ENCODE results near the gene CDK18.

The CDK18 gene

DNA sequence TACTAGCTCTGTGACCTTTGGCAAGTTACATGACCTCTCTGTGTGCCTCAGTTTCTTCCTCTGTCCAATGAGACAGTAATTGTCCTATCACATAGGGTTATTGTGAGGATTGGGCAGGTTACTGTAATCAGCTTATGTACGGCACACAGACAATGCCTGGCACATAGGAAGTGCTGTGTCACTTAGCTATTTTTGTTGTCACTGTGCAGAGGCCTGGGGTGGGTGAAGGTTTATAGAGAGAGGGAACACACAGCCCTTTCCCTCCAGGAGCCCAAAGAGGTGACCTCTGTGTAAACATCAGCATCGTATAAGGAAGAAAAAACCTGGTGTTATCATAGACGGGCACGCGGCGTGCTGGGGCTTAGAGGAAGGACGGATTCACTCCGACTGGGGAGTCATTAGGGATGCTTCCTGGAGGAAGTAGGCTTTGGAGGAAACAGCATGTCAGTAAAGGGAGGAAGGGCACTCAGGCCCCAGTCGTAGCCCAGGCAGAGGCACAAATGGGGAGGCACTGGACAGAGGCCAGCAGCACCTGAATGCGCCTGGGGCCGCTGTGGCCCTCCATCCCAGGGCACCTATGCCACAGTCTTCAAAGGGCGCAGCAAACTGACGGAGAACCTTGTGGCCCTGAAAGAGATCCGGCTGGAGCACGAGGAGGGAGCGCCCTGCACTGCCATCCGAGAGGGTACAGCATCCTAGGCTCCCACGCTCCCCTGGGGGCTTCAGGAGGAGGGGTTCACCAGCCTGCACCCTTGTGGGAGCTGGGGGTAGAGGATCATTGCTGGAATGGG, 21.2 kb downstream of the CDK18 start:
- DNase-seq = no peak

DNA sequence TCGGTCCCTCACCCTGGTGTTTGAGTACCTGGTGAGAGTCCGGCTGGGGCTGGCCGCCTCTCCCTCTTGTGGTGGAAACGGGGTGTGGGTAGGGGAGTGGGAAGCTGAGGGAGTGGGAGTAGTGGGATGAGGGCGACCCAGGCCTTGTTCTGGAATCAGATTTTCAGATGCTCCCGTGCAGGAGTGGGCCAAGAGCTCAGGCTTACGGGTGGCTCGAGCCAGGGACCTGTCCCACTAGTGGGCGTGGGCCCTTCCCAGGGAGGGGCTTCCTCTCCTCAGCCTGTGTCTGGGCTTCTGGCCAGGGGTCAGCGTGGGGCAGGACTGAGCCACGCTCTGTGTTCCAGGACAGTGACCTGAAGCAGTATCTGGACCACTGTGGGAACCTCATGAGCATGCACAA, 22.0 kb downstream of the CDK18 start:
- DNase-seq = no peak

DNA sequence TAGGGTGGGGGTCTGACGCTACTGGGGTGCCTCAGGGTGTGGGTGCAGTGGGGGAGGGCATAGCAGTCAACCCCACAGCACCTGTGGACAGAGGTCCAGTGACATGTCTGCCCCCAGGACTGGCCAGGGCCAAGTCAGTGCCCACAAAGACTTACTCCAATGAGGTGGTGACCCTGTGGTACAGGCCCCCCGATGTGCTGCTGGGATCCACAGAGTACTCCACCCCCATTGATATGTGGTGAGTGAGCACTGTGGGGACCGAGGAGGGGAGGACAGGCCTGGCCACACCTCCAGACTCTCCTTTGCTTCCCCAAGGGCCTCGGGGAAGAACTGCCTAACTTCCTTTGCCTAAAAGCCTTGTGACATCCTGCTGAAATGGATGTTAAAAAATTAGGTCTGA, 23.5 kb downstream of the CDK18 start:
- no peak for DNase-seq

DNA sequence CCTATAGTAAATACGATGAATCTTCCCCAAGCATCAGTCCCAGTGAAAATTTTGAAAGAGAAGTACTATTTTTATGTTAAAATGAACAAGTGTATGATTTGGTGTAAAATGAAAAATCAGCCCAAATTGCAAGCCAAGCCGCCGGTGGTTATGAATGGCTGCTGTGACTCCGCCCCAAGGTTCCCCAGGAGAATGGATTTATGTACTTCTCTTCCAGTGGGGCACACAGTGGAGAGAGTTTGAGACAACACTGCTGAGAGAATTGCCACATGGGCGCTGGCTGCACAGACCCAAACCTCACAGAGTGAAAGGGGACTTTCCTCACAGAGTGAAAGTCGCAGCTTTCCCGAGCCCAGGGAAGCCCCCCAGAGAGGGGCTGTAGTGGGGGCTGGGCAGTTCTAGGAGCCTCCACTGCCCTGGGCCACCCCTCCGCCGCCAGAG, 24.0 kb downstream of the CDK18 start:
- peak; percentile 51 for DNase-seq

DNA sequence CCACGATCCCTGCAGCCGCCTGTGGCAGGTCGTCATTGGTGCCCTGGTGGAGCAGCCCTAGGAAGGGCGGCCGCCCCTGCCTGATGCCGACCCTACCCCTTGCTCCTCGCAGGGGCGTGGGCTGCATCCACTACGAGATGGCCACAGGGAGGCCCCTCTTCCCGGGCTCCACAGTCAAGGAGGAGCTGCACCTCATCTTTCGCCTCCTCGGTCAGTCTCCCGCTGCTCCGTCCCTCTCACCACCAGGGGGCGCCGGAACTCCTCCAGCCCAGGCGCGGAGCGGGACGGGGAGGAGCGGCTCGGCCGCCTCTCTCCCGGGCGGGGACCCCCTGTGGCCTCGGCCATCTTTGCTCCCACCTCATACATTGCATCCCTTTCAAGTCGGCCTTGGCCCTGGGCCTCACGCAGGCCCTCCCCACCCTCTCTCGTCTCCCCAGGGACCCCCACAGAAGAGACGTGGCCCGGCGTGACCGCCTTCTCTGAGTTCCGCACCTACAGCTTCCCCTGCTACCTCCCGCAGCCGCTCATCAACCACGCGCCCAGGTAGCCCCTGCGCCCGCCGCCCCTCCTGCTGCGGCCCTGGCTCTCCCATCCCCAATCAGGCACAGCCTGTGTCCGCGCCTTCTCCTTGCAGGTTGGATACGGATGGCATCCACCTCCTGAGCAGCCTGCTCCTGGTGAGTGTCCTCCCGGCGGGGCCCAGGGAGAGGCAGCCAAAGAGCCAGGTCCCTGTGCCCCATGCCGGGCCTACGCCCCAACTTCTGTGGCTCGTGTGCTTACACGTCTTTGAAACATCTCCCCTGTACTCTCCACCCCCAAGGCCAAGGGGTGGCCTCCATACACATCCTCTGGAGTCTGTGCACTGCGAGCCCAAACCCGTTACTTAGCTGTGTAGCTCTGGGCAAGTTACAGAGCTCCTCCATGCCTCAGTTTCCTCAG, 24.7 kb downstream of the CDK18 start:
- DNase-seq = peak; percentile 87

DNA sequence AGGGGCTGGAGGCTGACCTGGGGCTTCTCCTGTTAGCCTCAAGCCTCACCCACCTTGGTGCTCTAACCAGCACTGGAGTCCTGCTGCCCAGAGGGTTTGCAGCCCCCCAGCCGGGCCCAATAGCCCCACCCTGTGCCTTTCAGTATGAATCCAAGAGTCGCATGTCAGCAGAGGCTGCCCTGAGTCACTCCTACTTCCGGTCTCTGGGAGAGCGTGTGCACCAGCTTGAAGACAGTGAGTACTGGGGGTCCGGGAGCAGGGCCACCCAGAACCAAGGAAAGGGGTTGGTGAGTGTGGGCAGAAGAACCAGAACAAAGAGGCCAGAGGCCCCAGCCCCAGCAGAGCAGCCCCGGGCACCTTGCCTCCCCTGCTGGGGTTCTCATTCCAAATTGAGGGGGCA, 25.6 kb downstream of the CDK18 start:
- no peak for DNase-seq

DNA sequence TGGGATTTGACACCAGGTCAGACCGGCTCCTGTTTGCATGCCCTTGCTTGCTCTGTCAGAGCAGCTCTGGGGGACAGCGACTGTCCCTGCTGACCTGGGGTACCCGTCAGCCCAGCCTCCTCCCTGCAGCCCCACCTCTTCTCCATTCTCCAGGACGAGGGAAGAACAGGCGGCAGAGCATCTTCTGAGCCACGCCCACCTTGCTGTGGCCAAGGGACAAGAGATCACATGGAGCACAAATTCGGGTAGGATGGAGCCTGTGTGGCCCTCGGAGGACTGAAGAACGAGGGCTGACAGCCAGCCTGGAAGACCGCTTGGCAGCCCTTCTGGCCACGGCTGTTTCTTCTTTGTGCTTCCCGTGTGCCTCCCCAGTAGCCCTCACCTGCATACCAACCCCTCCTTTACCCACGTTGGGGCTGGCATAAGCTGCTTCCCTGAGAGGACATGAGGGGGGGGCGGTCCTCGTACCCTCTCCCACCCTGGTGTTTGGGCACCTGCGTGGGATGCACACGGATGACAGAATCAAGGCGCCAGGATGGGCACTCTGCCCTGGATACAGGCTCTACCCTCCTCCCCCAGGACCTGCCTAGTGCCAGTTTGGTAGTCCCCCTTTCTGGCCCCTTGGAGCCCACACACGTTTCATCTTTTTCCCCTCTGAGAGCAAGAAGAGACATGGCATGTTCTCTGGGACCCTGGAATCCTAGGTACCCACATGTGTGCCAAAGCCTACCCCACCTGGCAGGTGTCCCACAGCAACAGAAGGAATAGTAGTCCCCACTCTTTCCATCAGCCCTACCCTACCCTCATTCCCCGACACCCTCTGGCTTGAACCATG, 26.9 kb downstream of the CDK18 start:
- DNase-seq = no peak

DNA sequence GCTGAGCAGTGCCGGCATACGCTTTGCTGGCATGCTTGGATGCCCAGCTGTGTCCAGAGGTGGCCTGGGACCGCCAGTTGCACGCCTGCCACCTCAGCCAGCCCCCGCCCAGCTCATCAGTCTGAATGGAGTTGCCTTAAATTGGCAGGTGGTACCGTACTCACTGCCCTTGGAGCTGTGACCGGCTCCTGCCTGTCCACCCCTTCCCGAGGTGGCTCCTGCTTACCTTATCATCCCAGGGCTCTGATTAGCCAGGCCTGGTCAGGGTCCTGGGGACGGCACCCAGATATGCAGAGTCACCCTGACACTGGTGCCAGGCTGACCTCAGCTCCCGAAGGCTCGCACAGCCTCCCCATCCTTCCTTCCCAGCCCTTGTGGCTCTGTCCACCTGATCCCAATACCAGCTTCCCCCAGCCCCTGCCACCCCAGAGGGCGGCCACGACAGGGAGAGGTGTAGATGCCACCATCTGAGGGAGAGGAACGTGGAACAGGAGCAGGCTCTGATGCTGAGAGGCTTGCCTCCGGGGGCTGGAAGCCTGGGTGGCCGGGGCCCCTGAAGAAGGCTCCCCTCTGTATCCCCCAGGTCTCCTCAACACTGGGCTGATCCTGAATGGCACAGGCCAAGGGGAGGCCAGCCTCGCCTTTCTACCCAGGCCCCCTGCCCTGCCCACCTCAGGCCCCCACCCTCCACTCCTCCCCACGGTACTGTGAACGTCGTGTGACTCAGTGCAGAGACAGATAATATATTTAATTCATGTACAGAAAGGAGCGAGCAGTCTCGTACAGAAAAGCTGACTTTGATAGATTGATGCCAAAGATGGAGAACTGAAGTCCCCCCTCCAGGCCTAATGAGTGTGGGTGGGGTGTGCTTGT, 27.8 kb downstream of the CDK18 start:
- DNase-seq = no peak

DNA sequence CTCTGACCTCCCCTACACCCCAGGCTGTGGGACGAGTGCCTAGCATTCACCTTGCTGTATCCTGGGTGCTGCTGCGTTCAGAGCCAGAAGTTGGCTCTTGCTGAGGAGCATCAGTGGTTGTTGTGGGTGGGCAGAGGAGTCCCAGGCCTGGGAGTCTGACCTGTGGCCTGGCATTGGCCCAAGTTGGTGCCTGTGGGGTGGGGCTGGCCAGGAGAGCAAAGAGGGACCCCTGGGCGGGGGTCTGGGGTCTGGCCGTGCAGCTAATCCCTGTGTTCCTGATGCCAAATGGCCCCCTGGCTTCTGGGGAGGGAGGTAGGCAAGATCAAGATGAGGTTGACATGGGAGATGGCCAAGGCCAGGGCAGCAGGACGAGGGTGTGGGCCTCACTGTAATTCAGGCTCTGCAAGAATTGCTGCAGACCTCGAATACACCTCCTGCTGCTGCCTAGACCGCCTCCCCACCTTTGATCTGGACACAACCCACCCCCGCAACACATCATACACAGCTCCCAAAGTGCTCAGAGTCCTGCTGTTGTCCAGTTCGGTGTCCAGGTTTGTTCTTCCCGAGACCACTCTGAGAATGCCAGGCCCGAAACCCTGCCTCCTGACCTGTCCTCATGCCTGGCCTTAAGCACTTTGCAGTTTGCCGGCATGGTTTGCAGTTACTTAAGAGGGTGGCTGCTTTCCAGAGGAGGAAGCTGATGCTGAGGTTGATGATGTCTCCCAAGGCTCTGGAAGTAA, 28.7 kb downstream of the CDK18 start:
- no peak for DNase-seq

DNA sequence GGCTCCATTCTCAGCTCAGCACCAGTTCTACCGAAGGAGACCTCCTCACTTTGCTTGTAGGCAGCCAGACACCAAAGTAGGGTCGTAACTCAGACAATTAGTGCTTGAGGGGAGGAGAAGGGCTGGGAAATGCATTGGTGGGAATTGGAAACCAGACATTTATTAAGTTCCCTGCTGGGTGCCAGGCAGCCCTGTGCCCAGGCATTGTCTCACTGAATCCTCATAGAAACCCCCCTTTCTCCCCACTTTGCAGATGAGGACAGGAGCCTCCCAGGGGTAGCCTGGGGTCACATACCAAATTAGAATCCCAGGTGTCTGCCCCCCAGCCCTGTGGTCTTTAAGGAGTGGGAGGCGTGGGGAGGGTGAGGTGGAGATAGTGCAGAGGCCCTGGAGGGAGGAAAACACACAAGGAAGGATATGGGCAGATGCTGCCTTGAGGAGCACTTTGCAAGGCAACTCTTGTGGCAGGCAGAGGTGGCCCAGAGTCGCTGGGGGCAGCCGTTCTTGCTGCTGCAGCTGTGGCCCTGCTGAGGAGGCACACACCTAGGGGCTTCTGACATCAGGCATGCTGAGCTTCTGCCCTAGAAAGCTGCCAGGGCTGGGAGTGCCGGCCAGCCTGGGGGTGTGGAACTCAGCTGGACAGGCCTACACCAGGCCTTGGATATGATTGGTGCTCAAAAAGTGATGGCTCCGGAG, 29.4 kb downstream of the CDK18 start:
- DNase-seq = no peak

DNA sequence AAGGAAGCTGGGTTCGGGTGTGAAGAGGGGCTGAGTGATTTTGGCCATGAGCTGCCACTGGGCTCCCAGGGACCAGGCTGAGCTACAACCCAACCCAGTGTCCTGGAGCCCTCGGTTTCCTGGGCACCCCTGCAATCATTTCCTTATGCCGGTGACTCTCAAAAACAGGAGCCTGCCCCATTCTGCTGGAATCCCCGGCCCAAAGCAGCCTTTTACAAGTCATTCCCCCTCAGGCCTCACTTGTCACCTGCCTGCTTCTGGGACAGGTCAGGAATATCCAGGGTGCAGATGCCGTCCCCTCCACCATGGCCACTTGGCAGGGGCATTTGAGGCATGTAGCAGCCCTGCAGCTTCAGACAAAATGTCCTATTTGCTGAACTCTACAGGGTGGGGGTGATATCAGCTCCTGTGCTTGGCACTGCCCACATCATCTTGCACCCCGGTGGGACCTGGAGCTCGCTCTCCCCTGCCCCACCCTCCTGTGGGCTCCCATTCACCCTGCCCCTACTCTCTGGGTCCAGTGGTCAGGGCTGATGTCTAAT, 30.0 kb downstream of the CDK18 start:
- no peak for DNase-seq

DNA sequence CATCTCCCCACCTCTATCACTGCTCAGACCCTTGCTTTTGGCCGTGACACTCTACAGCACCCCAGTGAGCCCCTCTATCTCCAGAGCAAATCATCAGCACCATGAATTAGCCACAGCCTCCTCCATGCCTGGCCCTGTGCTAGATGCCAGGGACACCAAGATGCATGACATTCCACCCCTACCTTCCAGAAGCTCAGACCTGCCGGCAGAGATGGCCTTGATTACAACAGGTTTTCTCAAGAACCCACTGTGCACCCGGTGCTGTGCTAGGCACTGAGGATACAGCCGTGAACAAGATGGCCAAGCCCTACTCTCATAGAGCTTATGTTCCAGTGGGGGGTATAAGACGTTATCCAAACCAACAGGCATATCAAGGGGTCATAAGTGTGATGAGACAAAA, 30.6 kb downstream of the CDK18 start:
- no peak for DNase-seq

DNA sequence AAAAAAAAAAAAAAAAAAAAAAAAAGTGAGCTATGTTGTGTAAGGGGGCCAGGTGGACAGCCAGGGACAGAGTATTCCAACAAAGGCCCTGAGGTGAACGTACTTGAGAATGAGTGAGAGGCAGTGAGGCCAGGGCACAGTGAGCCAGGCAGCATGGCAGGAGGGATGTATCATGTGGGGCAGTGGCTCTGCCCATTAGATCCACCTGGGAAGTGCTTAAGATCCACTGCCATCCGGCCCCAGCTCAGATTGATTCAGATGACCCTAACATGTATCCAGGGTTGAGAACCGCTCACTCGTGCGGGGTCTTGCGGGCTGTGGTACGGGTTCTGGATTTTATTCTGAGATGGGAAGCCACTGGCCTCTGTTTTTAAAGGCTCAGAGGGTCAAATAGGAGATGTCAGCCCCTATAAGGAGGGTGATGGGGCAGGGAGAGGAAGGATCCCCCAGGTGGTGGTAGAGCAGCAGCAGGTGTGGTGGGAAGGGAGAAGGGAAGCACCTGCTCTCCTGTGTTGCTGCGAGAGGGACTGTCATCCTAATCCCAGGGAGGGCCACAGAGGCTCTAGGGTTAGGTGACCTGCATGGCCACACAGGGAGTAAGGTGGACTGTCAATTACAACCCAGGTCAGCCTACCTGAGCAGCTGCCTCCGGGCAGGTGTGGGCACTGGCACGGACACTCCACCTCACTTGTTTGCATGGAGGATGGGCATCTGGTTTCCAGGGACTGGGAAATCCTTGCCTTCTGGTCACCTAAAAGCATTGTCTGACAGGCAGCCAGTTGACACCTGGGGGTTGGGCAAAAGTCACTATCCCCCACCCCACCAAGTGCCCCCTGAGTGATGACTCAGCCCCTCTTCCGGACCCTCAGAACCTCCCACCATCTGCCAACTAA, 31.6 kb downstream of the CDK18 start:
- peak; percentile 82 for DNase-seq

DNA sequence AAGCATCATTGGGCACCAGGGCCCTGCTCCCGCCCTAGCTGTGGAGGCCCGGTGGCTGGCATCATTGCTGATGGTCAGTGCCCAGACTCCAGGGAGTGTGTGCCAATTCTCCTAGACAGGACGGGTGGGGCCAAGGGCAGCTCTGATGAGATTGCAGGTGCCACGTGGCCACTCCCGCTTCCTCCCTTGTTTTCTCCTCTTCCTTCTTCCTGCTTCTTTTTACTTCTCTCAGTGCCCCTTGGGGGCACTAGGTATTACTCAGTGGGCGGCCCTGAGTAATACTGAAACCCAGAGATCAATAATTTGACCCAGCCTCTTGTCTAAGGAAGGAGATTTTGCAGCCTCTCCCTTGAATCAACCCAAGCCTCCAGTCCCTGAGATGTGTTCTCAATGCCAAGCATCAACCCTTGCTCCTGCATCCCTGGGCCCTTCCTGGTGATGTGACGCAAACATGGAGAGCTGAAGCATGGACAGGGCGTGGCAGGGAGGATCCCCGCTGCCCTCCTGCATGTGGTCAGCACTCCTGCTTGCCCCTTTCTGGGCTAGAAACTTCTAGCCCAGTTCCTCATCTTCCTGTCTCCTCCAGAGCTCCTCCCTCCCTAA, 32.4 kb downstream of the CDK18 start:
- peak; percentile 61 for DNase-seq

DNA sequence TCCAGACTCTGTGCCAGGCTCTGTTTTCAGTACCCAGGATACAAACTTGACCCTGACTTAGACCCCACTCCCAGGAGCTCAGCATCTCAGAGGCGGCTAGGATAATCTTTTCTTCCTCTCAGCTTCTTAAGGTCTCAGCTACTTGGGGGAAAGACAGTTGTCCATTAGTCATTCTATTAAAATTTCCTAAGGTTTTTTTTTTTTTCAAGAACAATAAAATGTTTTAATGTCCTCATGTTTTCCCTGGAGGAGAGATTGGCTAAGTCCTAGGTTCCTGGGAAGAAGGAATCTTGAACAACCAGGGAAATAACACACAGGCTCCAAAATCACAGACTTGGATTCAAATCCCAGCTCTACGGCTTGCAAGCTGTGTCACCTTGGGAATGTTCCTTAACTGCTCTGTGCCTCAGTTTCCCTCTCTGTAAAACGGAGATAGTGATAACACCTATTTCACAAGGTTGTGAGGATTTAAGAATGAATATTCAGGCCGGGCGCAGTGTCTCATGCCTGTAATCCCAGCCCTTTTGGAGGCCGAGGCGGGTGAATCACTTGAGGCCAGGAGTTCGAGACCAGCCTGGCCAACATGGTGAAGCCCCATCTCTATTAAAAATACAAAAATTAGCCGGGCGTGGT, 33.0 kb downstream of the CDK18 start:
- no peak for DNase-seq

DNA sequence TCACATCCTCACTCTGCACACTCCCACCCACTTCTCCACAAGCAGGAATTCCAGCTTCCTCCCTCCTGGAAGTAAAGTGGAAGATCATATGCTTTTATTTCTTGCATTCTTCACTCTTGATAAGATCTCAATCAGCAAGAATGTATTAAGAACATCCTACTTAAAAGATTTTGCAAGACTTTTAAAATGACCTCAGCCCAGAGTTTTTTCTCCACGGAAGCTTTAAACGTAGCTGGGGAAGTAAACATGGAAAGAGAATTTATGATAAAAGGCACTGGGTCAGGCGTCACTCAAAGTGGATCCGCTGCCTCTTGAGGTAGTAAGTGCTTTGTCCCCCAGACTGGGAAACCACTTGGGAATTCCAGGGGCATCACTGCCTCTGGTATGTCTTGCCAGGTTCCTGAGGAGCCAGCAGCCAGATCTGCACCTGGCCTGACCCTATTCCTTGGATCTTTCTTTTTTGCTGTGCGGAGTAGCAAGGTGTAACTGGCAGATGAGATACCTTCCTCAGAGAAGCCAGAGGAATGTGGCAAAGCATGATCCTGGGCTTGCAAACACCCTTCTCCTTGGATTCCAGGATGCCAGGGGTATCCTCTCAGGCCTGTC, 33.9 kb downstream of the CDK18 start:
- no peak for DNase-seq

DNA sequence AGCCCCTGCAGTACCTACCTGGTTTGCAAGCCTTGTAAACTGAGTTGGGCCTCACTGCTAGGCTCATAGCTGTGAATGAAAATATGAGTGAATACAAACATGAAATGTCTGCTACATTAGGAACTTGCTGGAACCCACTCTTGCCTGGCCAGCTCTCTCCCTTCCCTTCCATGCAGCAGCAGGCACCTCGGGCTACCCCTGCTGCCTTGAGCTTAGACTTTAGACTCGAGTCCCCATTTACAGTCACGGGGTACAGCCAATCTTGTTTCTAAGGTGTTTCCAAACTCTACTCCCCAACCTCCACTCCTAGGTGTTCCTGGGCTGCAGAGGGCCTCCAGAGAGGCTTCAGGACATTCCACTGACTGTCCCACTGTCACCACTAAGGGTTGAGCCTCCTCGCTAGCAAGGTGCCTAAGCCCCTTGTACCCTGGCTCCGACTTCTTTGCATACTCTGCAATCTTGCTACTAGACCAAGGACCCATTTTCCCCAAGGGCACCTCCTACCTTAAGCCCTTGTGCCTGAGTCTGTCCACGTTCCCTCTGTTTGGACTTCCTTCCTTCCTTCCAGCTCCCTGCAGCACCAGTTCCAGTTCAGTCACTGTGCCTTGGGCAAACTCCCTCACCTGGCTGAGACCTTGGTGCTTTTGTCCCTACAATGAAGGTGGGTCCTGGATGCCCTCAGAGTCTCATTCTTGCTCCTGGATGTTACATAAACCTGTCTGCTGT, 36.9 kb downstream of the CDK18 start:
- peak; percentile 30 for DNase-seq
